Measurements from ENCODE around the gene ROBO1. TPM values are rescaled to one million over a fixed set of nuclear protein-coding genes. Genes with fewer than 3 reads are reported as not detected.

Gene ROBO1
- total RNA-seq, 6 experiments from 2014 or later: 1.1 to 7.2 (median 4.3) TPM

- ATAC-seq: no peak
- TF ChIP-seq POLR2A (IDR thresholded peaks at IDR 0.05): no peak
- no peak for TF ChIP-seq CTCF (IDR thresholded peaks at IDR 0.05)
Observed at GRCh38 chr3:78985981-78986380, 781.8 kb downstream of the ROBO1 start.

GRCh38 chr3:78979028-78979427 lies 788.8 kb downstream of the ROBO1 start:
- no peaks in the 10 kb centered on the region for H3K9me3 ChIP-seq
- ATAC-seq: no peak
- H3K36me3 ChIP-seq: no peaks in the 10 kb centered on the region
- no peak for TF ChIP-seq POLR2A (IDR thresholded peaks at IDR 0.05)
- no peak for TF ChIP-seq CTCF (IDR thresholded peaks at IDR 0.05)
- intact Hi-C loops (cut with DNase I): no loop called here
- H3K27me3 ChIP-seq: no peaks in the 10 kb centered on the region
- no peak overlapping the region for H3K4me3 ChIP-seq
- no peaks in the 10 kb centered on the region for H3K4me1 ChIP-seq
- DNase-seq: no peak
- WGBS (ENCODE audit: insufficient coverage, low coverage, low lambda C conversion rate, missing lambda C conversion rate): 43% methylated on average over 4 of the region's 4 CpGs
- H3K27ac ChIP-seq: no peak overlapping the region

More at GRCh38 chr3:78985981-78986380, 781.8 kb downstream of the ROBO1 start:
- H3K9me3 ChIP-seq: no peaks in the 10 kb centered on the region
- intact Hi-C loops (cut with DNase I): no loop called here
- DNase-seq: no peak
- WGBS (ENCODE audit: insufficient coverage, low coverage, low lambda C conversion rate, missing lambda C conversion rate): 40% methylated on average over 2 of the region's 2 CpGs
- no peaks in the 10 kb centered on the region for H3K27me3 ChIP-seq
- H3K4me3 ChIP-seq: no peak overlapping the region
- no peaks in the 10 kb centered on the region for H3K36me3 ChIP-seq
- no peak overlapping the region for H3K27ac ChIP-seq
- H3K4me1 ChIP-seq: peaks cover 0 to 9% (median 0%) of the 10 kb centered on the region in 4 donors

GRCh38 chr3:78978037-78978436 lies 789.8 kb downstream of the ROBO1 start:
- H3K4me1 ChIP-seq: no peaks in the 10 kb centered on the region
- DNase-seq (no peak), ATAC-seq (peak in 3 of 4 donors; percentile 45 to 65 (median 49))
- H3K4me3 ChIP-seq: no peak overlapping the region
- no peak overlapping the region for H3K27ac ChIP-seq
- no peaks in the 10 kb centered on the region for H3K9me3 ChIP-seq
- H3K27me3 ChIP-seq: no peaks in the 10 kb centered on the region
- H3K36me3 ChIP-seq: no peaks in the 10 kb centered on the region
- intact Hi-C loops (cut with DNase I): no loop called here
- TF ChIP-seq POLR2A (IDR thresholded peaks at IDR 0.05) (no peak), CTCF (IDR thresholded peaks at IDR 0.05) (peak; percentile 34 to 56 (median 46))

- Histone ChIP-seq H3K4me1 (no peaks in the 10 kb centered on the region), H3K36me3 (no peaks in the 10 kb centered on the region), H3K4me3 (no peak overlapping the region), H3K27ac (no peak overlapping the region), H3K27me3 (no peaks in the 10 kb centered on the region), H3K9me3 (no peaks in the 10 kb centered on the region)
- TF ChIP-seq CTCF (IDR thresholded peaks at IDR 0.05): no peak
- TF ChIP-seq POLR2A (IDR thresholded peaks at IDR 0.05): no peak
- no peak for DNase-seq
- ATAC-seq: no peak
- intact Hi-C loops (cut with DNase I): no loop called here
Observed at GRCh38 chr3:78977073-78977472, 790.7 kb downstream of the ROBO1 start.

- Histone ChIP-seq H3K9me3 (no peaks in the 10 kb centered on the region), H3K4me1 (no peaks in the 10 kb centered on the region), H3K4me3 (no peak overlapping the region), H3K36me3 (no peaks in the 10 kb centered on the region), H3K27me3 (no peaks in the 10 kb centered on the region), H3K27ac (no peak overlapping the region)
- DNase-seq (no peak), ATAC-seq (no peak)
- TF ChIP-seq POLR2A (IDR thresholded peaks at IDR 0.05) (no peak), CTCF (IDR thresholded peaks at IDR 0.05) (no peak)
- WGBS (ENCODE audit: insufficient coverage, low coverage, low lambda C conversion rate, missing lambda C conversion rate): no CpG with 5 or more reads among the region's 3 CpGs
- intact Hi-C loops (cut with DNase I): no loop called here
Observed at GRCh38 chr3:78976200-78976599, 791.6 kb downstream of the ROBO1 start.

All from right lobe of liver (tissue), 6 donors.